HG02885 (cell line): ENCODE measurements around the gene MRGPRX3.
"Not testable (repeated sequence)": the region's sequence is repeated elsewhere in the genome, so short reads cannot be mapped to it uniquely, and the experiment has no call there.

Source experiments
- ATAC-seq: cut with Tn5 transposase; IDR thresholded peaks from one replicate; pipeline ENCODE4 v1.9.1; 2021; ENCODE audit warnings: mild to moderate bottlenecking; ENCODE audit not compliant: unreplicated experiment, poor library complexity

The MRGPRX3 gene

DNA sequence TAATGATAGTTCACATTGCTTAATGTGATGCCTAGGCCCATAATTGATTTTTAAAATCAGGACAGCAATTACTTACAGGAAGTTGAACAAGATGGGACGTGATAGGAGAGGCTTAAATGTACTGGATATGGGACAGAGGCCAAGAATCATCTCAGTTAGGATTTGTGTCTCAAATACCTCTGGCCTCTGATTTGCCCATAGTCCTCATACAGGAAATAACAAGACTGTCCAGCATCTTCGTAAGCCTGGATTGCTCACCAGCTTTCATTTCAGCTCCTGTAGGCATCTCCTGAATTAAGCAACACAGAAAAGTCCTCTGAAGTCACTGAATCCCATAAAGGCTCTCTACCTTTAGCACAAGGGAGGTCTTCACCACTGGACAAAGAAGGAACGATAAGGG, at the start of gene MRGPRX3:
Gene MRGPRX3, plus strand, starts transcription at position 231 of the 400 bp plus-strand sequence. CDS start 4,632 bp downstream, outside the sequence.
- no peak for ATAC-seq

DNA sequence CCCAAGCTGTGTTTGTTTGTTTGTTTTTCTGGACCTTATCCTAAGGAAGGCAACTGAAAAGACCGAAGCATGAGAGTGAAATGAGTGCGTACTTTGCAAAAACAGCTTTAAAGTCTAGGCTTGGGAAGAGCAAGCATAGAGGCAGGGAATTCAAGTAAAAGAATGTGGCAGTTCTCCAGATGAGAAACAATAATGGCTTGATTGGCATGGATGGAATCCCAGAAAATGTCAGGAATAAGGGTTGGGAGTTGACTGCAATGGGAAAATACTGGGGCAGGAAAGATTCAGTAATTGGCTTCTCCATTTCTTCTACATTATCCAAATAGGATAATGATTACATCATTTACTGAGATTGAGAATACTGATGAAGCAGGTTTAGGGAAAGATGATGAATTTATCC, 44.0 kb upstream of the MRGPRX3 start:
- ATAC-seq = no peak

GRCh38 chr11:18088966-18089365, 43.4 kb upstream of the MRGPRX3 start:
- ATAC-seq = no peak

GRCh38 chr11:18091731-18092130, 40.6 kb upstream of the MRGPRX3 start:
- ATAC-seq = no peak

- ATAC-seq = no peak
These were observed 38.4 kb upstream of the MRGPRX3 start for GRCh38 chr11:18093959-18094358.

- no peak for ATAC-seq
These were observed 31.3 kb upstream of the MRGPRX3 start for GRCh38 chr11:18100926-18101656.

GRCh38 chr11:18105086-18105801, 27.1 kb upstream of the MRGPRX3 start:
- ATAC-seq = no peak

DNA sequence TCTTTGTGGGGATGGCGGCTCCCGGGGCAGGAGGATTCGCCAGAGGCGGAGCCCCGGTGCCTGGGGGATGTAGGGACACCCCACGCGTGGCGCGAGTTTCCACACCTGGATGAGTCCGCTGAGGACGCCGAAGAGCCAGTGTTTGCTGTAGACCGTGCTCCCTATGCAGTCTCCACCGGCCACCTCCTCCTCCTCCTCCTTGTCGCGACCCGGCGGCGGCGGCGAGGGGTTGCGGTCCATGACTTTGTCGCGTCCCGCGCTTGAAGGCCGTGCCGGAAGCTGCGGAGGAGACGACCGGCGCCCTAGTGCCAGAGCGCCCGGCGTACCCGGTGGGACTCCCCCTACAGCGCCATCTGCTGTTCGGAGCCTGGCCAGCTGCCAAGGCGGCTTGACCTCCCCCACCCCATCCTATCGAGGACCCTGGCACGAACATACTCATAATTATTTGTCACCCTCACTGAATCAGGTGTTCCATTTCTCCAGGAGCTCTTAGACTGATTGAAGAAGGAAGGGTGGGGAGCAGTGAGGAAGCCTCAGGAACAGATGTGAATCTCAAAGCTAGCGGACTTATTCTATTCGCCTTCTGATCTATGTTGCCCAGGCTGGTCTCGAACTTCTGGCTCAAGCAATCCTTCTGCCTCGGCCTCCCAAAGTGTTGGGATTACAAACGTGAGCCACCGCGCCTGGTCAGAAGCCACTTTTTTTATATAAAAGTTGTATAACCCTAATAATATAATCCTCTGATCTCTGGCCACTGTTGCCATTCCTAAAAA, 26.4 kb upstream of the MRGPRX3 start, which contains the start of gene SAAL1:
Gene SAAL1, minus strand, starts transcription at position 281 of the 773 bp plus-strand sequence. Its CDS starts 41 bp downstream, at position 240.
- peak; percentile 99 for ATAC-seq

DNA sequence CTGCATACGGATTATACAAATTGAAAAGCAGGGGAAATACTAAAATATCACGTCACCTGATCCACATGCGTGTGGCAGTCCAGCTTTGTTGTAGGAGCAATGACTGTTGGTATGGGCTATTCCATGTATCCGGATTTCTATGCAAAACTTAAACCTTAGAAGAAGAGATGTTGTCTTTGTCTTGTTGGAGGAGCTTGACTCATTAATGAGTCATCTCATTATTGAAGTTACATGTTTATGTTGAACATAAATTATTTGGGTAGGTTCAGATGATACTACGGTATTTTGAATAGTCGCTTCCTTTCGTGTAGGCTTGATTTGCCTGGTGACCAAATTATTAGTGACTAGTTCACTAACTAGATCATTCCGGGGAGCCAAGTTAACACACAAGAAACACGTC, 25.7 kb upstream of the MRGPRX3 start:
- ATAC-seq = no peak

- ATAC-seq = no peak
These were observed 24.1 kb upstream of the MRGPRX3 start for GRCh38 chr11:18108254-18108653.

DNA sequence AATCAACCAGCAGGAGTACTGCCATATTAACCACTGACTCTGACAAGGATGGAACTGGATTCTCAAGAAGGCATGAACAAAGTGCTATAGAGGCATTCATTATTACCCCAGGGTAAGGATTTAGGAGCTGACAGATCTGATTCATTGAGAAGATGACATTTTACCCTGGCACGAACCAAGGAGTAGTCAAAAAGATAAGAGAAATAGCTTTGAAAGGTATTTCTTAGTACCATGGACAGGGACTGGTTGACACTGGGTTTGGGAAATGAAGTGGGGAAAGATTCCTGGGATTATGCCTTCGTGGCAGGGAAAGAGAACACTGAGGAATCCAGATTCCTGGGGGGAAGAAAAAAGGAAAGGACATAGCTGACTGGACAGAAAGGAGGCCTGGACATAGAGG, 21.4 kb upstream of the MRGPRX3 start:
- ATAC-seq = no peak

DNA sequence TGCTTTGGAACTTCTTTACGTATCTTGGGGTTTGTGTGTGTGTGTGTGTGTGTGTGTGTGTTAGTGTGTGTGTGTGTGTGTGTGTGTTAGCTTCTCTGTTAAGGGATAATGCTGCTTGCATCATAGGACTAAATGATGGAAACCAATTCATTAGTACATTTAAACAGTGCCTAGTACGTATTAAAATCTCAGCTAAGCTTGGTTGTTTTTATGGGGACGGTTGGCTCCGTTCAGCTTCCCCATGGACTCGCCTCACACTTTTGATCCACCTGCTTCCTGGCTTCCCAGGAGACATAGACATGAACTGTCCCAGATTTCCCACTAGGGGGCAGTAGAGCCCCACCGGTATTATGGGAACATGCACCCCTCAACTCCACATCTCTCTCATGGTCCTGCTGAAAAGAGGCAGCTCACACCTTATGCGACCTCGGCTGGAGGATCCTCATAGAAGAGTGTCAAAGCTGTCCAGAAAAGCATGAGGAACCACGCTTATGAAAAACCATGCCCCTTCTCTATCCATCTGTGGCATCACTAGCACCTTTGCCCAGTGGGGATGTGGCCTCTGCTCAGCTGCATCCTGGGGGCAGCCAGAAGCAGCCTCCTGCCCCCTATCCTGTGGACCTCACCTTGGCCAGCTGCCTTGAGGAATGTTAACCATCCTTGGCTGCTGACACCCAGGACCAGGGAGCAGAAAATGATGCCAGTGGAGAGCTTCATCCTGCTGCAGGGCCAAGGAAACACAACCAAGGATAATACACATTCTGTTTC, 16.8 kb upstream of the MRGPRX3 start:
- peak; percentile 91 for ATAC-seq

DNA sequence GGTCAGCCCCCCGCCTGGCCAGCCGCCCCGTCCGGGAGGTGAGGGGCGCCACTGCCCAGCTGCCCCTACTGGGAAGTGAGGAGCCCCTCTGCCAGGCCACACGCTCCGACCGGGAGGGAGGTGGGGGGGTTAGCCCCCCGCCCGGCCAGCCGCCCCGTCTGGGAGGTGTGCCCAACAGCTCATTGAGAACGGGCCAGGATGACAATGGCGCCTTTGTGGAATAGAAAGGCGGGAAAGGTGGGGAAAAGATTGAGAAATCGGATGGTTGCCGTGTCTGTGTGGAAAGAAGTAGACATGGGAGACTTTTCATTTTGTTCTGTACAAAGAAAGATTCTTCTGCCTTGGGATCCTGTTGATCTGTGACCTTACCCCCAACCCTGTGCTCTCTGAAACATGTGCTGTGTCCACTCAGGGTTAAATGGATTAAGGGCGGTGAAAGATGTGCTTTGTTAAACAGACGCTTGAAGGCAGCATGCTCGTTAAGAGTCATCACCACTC, 11.0 kb upstream of the MRGPRX3 start:
- not testable (repeated sequence) for ATAC-seq

- not testable (repeated sequence) for ATAC-seq
These were observed 1.3 kb upstream of the MRGPRX3 start for GRCh38 chr11:18131115-18131514.

- no peak for ATAC-seq
These were observed 2.9 kb downstream of the MRGPRX3 start for GRCh38 chr11:18135308-18135707.

DNA sequence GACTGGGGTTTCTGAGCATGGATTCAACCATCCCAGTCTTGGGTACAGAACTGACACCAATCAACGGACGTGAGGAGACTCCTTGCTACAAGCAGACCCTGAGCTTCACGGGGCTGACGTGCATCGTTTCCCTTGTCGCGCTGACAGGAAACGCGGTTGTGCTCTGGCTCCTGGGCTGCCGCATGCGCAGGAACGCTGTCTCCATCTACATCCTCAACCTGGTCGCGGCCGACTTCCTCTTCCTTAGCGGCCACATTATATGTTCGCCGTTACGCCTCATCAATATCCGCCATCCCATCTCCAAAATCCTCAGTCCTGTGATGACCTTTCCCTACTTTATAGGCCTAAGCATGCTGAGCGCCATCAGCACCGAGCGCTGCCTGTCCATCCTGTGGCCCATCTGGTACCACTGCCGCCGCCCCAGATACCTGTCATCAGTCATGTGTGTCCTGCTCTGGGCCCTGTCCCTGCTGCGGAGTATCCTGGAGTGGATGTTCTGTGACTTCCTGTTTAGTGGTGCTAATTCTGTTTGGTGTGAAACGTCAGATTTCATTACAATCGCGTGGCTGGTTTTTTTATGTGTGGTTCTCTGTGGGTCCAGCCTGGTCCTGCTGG, 4.9 kb downstream of the MRGPRX3 start:
- ATAC-seq = no peak

DNA sequence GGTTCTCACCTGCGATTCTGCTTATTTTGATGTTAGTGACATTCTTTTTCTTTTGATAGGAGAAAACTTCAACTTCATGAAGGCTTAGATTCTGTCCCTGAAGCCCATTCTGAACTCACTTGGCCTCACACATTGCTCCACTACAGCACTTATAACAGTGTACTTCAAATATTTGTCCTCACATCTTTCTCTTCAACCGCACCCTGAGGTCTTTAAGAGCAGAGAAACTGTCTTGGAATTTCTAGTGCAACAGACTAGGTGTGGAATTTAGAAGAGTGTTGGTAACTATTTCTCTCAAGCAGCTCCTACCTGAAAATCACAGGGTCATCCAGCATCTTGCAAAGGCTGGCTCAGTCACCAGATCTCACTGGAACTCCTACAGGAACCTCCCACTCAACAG, 7.8 kb downstream of the MRGPRX3 start:
- no peak for ATAC-seq

DNA sequence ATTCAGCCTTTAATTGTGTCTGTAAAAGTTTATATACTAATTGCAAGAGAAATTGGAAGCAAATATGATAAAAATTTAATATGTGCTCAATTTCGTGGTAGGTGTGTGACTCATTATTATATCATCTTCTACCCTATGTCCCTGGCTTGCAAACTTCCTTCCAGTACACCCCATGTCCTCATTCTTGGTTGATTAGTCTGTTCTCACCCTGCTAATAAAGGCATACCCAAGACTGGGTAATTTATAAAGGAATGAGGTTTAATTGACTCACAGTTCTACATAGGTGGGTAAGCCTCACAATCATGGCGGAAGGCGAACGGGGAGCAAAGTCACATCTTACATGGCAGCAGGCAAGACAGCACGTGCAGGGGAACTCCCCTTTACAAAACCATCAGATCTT, 11.9 kb downstream of the MRGPRX3 start:
- ATAC-seq = no peak

GRCh38 chr11:18145025-18145424, 12.7 kb downstream of the MRGPRX3 start:
- no peak for ATAC-seq

- ATAC-seq = no peak
These were observed 13.5 kb downstream of the MRGPRX3 start for GRCh38 chr11:18145837-18146236.
